Naive B cell (primary cell): Measurements from ENCODE around the gene KRTAP5-11. TPM values are rescaled to one million over a fixed set of nuclear protein-coding genes. Genes with fewer than 3 reads are reported as not detected.
"Not testable (repeated sequence)": the region's sequence is repeated elsewhere in the genome, so short reads cannot be mapped to it uniquely, and the experiment has no call there.

Experiments used
- ATAC-seq, 2 donors: fragments of 150-1000 bp; cut with Tn5 transposase; 2 replicates each; pipeline ENCODE4 v1.10.0; 2021; ENCODE audit warnings: low read depth in 2 of 2, mild to moderate bottlenecking in 2 of 2, moderate library complexity in 2 of 2
- DNase-seq: peaks from one replicate; pipeline ENCODE4 v3.0.0; 2022
- H3K27ac Mint-ChIP-seq, 6 donors: one replicate each; pipeline ENCODE4 v1.8.0; 2020 to 2022; ENCODE audit warnings: mild to moderate bottlenecking in 6 of 6, mixed read lengths in 6 of 6, moderate library complexity in 5 of 6, inconsistent platforms in 2 of 6
- H3K27me3 Mint-ChIP-seq, 3 donors: one replicate each; pipeline ENCODE4 v1.8.0; 2021 to 2022; ENCODE audit warnings: mixed read lengths in 3 of 3, mild to moderate bottlenecking in 1 of 3
- H3K36me3 Mint-ChIP-seq, 2 donors: one replicate each; pipeline ENCODE4 v1.8.0; 2020 to 2022; ENCODE audit warnings: mixed read lengths in 2 of 2, inconsistent platforms in 1 of 2, mild to moderate bottlenecking in 1 of 2
- H3K4me1 Mint-ChIP-seq, 3 donors: one replicate each; pipeline ENCODE4 v1.8.0; 2020 to 2022; ENCODE audit warnings: mixed read lengths in 3 of 3, inconsistent platforms in 1 of 3, mild to moderate bottlenecking in 1 of 3, moderate library complexity in 1 of 3
- H3K4me3 Mint-ChIP-seq, 8 donors: one replicate each; pipeline ENCODE4 v1.8.0; 2020 to 2022; ENCODE audit warnings: mild to moderate bottlenecking in 8 of 8, mixed read lengths in 8 of 8, moderate library complexity in 8 of 8, inconsistent platforms in 2 of 8
- H3K9me3 Mint-ChIP-seq, 7 donors: one replicate each; pipeline ENCODE4 v1.8.0; 2020 to 2022; ENCODE audit warnings: mixed read lengths in 7 of 7, mild to moderate bottlenecking in 5 of 7, inconsistent platforms in 2 of 7, moderate library complexity in 1 of 7
- polyA plus RNA-seq, 6 donors: library from polyadenylated mRNA; unstranded; fragments of 300-500 nt; fragmentation: Illumina TruSeq; gene quantifications; one replicate each; pipeline ENCODE4 v1.2.3, GENCODE V29; 2021; ENCODE audit warnings: low read depth in 6 of 6

KRTAP5-11 gene
- polyA plus RNA-seq, 6 donors from 2014 or later = not detected

DNA sequence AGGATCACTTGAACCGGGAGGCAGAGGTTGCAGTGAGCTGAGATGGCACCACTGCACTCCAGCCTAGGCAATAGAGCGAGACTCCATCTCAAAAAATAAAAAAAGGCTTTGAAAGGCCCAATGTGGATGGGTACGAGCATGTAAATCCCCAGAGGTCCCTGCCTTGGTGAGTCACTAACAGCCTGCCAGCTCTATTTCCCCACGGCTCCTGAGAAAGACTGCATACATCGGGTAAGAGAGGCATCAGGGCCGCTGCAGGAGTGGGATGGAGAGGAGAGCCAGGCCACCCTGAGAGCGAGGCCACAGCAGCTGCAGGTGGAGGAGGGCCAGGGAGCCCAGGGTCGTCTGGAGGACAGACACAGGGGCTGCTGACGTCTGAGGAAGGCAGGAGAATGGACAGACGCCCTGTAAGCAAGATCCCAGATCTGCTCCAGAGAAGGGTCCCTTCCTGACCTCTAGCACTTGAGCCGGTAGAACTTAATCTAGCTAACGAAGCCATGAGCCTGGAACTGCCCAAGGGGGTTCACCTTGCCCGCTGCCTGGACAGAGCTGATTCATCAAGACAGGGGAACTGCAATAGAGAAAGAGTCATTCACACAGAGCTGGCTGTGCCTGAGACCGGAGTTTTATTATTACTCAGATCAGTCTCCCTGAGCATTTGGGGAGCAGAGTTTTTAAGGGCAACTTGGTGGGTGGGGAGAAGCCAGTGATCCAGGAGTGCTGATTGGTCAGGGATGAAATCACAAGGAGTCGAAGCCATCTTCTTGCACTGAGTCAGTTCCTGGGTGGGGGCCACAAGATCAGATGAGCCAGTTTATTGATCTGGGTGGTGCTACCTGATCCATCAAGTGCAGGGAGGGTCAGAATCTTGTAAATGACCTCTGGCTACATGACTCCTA lies 39.5 kb downstream of the KRTAP5-11 start:
- DNase-seq = no peak
- H3K4me1 Mint-ChIP-seq = peaks cover 16 to 21% (median 19%) of the 10 kb centered on the region in 3 donors
- peaks cover 3 to 31% (median 6%) of the 10 kb centered on the region in 3 donors for H3K27me3 Mint-ChIP-seq
- peak overlapping the region in 2 of 6 donors; percentile 44 to 69 for H3K27ac Mint-ChIP-seq
- peaks cover 9 to 23% of the 10 kb centered on the region in 2 donors for H3K36me3 Mint-ChIP-seq
- H3K4me3 Mint-ChIP-seq = peak overlapping the region in 5 of 8 donors; percentile 18 to 70 (median 29)
- H3K9me3 Mint-ChIP-seq = peaks cover 3 to 18% (median 8%) of the 10 kb centered on the region in 7 donors
- no peak for ATAC-seq

DNA sequence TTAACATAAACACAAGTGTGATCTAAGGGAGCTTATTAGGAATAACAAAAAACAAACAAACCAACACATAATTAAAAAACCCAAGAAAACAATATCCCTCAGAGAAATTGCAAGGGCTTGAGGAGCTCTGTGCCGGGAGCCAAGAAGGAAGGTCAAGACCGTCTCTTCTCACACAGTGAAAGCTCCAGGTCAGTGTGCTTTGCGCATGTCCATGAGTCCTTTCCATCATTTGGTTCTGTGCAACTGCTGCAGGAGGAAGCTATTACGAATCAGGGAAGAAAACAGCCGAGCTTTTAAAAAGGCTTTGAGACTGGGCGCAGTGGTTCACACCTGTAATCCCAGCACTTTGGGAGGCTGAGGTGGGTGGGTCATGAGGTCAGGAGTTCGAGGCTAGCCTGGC lies 40.3 kb downstream of the KRTAP5-11 start:
- H3K4me3 Mint-ChIP-seq = no peak overlapping the region
- peaks cover 3 to 18% (median 8%) of the 10 kb centered on the region in 7 donors for H3K9me3 Mint-ChIP-seq
- ATAC-seq = no peak
- peak overlapping the region in 1 of 6 donors; percentile 50 for H3K27ac Mint-ChIP-seq
- peaks cover under 1 to 24% (median 3%) of the 10 kb centered on the region in 3 donors for H3K27me3 Mint-ChIP-seq
- H3K36me3 Mint-ChIP-seq = peaks cover 9 to 23% of the 10 kb centered on the region in 2 donors
- peaks cover 16 to 21% (median 19%) of the 10 kb centered on the region in 3 donors for H3K4me1 Mint-ChIP-seq
- DNase-seq = no peak

DNA sequence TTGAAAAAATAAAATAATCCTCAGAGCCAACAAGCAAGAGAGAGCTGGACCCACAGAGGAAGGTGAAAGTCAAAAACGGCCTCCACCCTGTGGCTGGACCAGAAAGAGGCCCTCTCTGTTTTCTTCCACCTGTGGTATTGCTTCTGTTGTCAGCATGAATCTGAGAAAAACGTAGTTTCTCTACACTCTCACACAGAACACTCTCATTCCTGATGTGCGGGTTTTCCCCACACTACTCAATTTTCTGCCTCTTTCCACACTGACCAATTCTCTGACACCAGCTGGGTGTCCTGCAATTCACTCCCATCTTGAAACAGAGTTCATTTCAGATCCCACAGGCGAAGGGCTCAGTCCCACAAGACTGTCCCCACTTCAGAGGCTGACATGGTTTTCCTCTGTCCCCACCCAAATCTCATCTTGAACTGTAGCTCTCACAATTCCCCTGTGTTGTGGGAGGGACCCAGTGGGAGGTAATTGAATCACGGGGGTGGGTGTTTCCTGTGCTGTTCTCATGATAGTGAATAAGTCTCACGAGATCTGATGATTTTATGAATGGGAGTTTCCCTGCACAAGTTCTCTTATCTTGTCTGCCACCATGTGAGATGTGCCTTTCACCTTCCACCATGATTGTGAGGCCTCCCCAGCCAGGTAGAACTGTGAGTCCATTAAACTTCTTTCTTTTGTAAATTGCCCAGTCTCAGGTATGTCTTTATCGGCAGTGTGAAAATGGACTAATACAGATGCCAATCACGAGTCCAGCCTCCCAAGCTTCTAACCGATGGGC lies 42.0 kb downstream of the KRTAP5-11 start:
- not testable (repeated sequence) for ATAC-seq, DNase-seq, H3K4me3 Mint-ChIP-seq
- H3K27me3 Mint-ChIP-seq = peaks cover 3 to 24% (median 11%) of the 10 kb centered on the region in 3 donors
- H3K9me3 Mint-ChIP-seq = peaks cover 0 to 13% (median 8%) of the 10 kb centered on the region in 7 donors
- peaks cover 4 to 12% of the 10 kb centered on the region in 2 donors for H3K36me3 Mint-ChIP-seq
- peak overlapping the region in 2 of 6 donors; percentile 7 to 73 for H3K27ac Mint-ChIP-seq
- H3K4me1 Mint-ChIP-seq = peaks cover 16 to 21% (median 19%) of the 10 kb centered on the region in 3 donors

DNA sequence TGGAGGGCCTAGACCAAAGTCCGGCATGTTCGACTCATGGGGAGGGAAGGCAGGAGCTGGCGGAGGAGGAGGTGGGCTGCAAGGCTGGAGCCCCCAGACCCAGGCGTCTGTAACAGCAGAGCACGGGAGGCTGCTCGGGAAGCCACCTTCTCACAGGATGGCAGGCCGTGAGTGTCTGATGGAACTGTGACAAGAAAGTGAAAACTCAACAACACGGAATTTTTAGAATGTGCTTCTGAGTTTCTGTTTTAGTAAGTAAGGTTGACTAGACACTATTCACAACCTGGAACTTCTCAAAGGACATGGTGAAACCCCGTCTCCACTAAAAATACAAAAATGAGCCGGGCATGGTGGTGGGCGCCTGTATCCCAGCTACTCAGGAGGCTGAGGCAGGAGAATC lies 42.7 kb downstream of the KRTAP5-11 start:
- H3K4me1 Mint-ChIP-seq = peaks cover 16 to 21% (median 19%) of the 10 kb centered on the region in 3 donors
- peaks cover 0 to 13% (median 8%) of the 10 kb centered on the region in 7 donors for H3K9me3 Mint-ChIP-seq
- H3K27me3 Mint-ChIP-seq = peaks cover 3 to 24% (median 11%) of the 10 kb centered on the region in 3 donors
- not testable (repeated sequence) for DNase-seq, H3K27ac Mint-ChIP-seq, H3K4me3 Mint-ChIP-seq, ATAC-seq
- peaks cover 4 to 12% of the 10 kb centered on the region in 2 donors for H3K36me3 Mint-ChIP-seq

DNA sequence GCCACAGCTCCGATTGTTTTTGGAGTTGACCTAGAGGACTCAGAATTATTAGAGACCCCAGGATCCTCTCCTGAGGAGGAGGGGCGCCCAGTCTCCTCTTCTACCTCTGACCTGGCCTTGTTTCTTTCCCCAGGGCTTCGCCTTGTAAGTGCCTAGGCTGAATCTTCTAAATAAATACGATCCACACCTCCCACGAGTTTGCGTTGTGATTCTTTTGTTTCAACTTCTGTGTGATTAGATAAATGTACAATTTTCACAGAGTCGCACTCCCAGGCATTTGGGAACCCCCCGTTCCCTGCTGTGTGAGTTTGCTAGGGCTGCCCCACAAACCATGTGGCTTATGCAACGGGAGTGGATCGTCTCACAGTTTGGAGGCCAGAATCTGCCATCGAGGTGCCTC lies 43.7 kb downstream of the KRTAP5-11 start:
- DNase-seq = no peak
- peaks cover 0 to 13% (median 8%) of the 10 kb centered on the region in 7 donors for H3K9me3 Mint-ChIP-seq
- H3K36me3 Mint-ChIP-seq = peaks cover 4 to 12% of the 10 kb centered on the region in 2 donors
- peak overlapping the region in 1 of 6 donors; percentile 60 for H3K27ac Mint-ChIP-seq
- peaks cover 3 to 24% (median 11%) of the 10 kb centered on the region in 3 donors for H3K27me3 Mint-ChIP-seq
- ATAC-seq = no peak
- peaks cover 12 to 14% (median 13%) of the 10 kb centered on the region in 3 donors for H3K4me1 Mint-ChIP-seq
- no peak overlapping the region for H3K4me3 Mint-ChIP-seq

DNA sequence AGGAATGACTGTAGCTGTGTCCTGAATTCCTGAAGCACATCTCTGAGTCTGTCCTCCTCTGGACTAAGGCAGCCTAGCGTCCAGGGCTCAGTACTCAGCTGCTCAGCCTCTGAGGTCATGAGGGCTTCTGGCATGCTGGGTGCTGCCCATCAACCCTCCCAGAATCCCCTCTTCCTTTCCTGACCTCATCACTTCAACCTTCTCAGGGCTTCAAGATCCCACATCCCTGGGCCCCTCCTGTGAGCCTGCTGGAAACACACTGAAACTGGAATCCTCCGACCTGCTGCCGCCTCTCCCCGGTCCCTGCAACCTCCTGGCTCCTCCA lies 44.0 kb downstream of the KRTAP5-11 start:
- Mint-ChIP-seq H3K4me1 (peaks cover 9 to 10% (median 9%) of the 10 kb centered on the region in 3 donors), H3K27me3 (peaks cover 3 to 24% (median 11%) of the 10 kb centered on the region in 3 donors), H3K27ac (peak overlapping the region in 1 of 6 donors; percentile 60), H3K4me3 (no peak overlapping the region), H3K36me3 (peaks cover 4 to 12% of the 10 kb centered on the region in 2 donors), H3K9me3 (peaks cover 0 to 13% (median 8%) of the 10 kb centered on the region in 7 donors)
- no peak for DNase-seq
- no peak for ATAC-seq

DNA sequence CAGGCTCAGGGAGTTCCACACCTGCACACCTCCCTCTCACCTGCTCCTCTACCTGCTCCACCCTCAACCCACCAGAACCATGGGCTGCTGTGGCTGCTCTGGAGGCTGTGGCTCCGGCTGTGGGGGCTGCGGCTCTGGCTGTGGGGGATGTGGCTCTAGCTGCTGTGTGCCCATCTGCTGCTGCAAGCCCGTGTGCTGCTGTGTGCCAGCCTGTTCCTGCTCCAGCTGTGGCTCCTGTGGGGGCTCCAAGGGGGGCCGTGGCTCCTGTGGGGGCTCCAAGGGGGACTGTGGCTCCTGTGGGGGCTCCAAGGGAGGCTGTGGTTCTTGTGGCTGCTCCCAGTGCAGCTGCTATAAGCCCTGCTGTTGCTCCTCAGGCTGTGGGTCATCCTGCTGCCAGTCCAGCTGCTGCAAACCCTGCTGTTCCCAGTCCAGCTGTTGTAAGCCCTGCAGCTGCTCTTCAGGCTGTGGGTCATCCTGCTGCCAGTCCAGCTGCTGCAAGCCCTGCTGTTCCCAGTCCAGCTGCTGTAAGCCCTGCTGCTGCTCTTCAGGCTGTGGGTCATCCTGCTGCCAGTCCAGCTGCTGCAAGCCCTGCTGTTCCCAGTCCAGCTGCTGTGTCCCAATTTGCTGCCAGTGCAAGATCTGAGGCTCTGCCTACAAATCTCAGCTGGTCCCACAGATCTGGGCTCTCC lies 44.6 kb downstream of the KRTAP5-11 start, which contains the start of gene KRTAP5-8:
TSS of gene KRTAP5-8 (plus strand) at position 49 of the 689 bp plus-strand sequence. CDS start at position 80, 31 bp downstream.
- not testable (repeated sequence) for H3K4me1 Mint-ChIP-seq, DNase-seq, ATAC-seq
- Mint-ChIP-seq H3K27ac (peak within 1 kb of the TSS in 1 of 6 donors; percentile 60), H3K4me3 (peak within 1 kb of the TSS in 1 of 8 donors; percentile 12), H3K27me3 (peaks cover 3 to 24% (median 11%) of the 10 kb centered on the region in 3 donors), H3K36me3 (peaks cover 4 to 12% of the 10 kb centered on the region in 2 donors), H3K9me3 (peaks cover 0 to 13% (median 8%) of the 10 kb centered on the region in 7 donors)

DNA sequence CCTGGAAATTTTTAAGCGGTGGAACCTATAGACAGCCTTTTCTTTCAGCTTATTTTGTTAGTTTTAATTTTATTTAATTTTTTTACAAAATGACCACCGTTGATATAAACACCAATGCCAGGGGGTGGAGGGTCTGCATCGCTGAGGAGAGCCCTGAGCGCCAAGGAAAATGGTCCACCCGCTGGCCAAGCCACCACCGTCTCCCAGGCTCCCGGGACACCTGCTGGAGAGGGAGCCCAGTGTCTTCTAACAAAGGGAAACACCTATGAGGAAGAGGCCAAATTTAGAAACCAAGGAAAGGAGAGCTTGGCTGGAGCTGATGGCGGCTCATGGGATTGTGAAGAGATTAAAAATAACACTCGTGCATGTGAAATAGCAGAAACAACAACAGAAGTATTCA lies 45.1 kb downstream of the KRTAP5-11 start:
- Mint-ChIP-seq H3K4me3 (no peak overlapping the region), H3K4me1 (no peaks in the 10 kb centered on the region), H3K27ac (no peak overlapping the region), H3K36me3 (peaks cover 4 to 12% of the 10 kb centered on the region in 2 donors), H3K9me3 (peaks cover 0 to 13% (median 8%) of the 10 kb centered on the region in 7 donors), H3K27me3 (peaks cover 3 to 24% (median 11%) of the 10 kb centered on the region in 3 donors)
- no peak for ATAC-seq
- DNase-seq = no peak

DNA sequence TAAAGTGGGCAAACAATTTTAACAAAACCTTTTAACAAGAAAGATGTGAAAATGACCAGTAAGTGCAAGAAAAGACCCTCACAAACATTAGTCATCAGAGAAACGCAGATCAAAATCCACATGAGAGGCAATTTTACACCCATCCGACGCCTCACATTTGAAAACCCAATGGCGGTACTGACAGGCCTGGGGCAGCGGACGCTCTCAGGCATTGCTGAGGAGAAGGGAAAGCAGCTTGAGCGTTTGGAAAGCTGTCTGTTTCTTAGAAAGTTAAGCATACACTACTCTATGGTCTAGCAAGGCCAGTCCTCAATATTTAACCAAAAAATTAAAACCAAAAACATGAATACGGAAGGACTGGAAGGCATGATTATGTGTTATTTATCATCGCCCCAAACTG lies 46.9 kb downstream of the KRTAP5-11 start:
- ATAC-seq (no peak), DNase-seq (no peak)
- Mint-ChIP-seq H3K27ac (no peak overlapping the region), H3K4me3 (no peak overlapping the region), H3K27me3 (peaks cover 3 to 18% (median 11%) of the 10 kb centered on the region in 3 donors), H3K4me1 (no peaks in the 10 kb centered on the region), H3K36me3 (peaks cover 3 to 5% of the 10 kb centered on the region in 2 donors), H3K9me3 (peaks cover 0 to 7% (median 4%) of the 10 kb centered on the region in 7 donors)

DNA sequence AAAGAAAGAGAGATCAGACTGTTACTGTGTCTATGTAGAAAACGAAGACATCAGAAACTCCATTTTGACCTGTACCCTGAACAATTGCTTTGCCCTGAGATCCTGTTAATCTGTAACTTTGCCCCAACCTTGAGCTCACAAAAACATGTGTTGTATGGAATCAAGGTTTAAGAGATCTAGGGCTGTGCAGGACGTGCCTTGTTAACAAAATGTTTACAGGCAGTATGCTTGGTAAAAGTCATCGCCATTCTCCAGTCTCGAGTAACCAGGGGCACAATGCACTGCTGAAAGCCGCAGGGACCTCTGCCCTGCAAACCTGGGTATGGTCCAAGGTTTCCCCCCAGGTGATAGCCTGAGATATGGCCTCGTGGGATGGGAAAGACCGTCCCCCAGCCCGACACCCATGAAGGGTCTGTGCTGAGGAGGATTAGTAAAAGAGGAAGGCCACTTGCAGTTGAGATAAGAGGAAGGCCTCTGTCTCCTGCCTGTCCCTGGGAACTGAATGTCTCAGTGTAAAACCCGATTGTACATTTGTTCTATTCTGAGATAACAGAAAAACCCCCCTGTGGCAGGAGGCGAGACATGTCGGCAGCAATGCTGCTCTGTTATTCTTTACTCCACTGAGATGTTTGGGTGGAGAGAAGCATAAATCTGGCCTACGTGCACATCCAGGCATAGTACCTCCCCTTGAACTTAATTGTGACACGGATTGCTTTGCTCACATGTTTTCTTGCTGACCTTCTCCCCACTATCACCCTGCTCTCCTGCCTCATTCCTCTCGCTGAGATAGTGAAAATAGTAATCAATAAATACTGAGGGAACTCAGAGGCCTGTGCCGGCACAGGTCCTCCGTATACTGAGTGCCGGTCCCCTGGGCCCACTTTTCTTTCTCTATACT lies 47.7 kb downstream of the KRTAP5-11 start:
- H3K9me3 Mint-ChIP-seq, H3K4me1 Mint-ChIP-seq, H3K36me3 Mint-ChIP-seq, DNase-seq, H3K4me3 Mint-ChIP-seq, ATAC-seq, H3K27ac Mint-ChIP-seq: not testable (repeated sequence)
- peaks cover 0 to 14% (median 11%) of the 10 kb centered on the region in 3 donors for H3K27me3 Mint-ChIP-seq

DNA sequence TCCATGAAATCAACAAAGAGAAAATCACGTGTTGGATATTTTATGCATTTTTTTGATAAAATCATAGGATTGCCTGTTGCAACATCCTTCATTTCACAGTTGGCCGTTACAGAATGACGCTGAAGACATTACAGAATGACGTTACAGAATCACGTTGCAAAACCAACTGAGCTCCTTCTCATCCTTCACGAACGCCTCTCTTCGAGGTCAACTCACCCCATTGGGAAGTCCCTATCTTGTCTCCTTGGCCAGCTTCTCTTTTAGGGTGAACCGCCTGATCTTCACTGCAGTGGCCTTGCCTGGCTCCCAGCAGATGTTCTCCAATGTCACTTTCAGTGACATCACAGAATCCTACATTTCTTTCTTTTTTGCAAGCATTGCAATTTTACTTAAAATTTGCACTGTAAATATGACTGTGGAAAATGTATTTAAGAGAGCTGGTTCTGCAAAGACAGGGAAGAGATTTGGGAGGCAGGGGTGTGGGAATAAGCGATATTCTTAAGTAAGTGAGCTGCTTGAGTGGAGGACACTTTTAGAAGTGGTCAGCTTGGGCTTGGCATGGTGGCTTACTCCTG lies 50.6 kb downstream of the KRTAP5-11 start:
- no peaks in the 10 kb centered on the region for H3K9me3 Mint-ChIP-seq
- ATAC-seq = no peak

More for the DNA sequence above, 50.6 kb downstream of the KRTAP5-11 start:
- Mint-ChIP-seq H3K27ac (peak overlapping the region in 1 of 6 donors; percentile 46), H3K36me3 (no peaks in the 10 kb centered on the region), H3K4me1 (no peaks in the 10 kb centered on the region), H3K27me3 (peaks cover 0 to 8% (median 7%) of the 10 kb centered on the region in 3 donors), H3K4me3 (no peak overlapping the region)
- no peak for DNase-seq
